ENCODE results near the gene NPW.
"Not testable (repeated sequence)": the region's sequence is repeated elsewhere in the genome, so short reads cannot be mapped to it uniquely, and the experiment has no call there.

The NPW gene

DNA sequence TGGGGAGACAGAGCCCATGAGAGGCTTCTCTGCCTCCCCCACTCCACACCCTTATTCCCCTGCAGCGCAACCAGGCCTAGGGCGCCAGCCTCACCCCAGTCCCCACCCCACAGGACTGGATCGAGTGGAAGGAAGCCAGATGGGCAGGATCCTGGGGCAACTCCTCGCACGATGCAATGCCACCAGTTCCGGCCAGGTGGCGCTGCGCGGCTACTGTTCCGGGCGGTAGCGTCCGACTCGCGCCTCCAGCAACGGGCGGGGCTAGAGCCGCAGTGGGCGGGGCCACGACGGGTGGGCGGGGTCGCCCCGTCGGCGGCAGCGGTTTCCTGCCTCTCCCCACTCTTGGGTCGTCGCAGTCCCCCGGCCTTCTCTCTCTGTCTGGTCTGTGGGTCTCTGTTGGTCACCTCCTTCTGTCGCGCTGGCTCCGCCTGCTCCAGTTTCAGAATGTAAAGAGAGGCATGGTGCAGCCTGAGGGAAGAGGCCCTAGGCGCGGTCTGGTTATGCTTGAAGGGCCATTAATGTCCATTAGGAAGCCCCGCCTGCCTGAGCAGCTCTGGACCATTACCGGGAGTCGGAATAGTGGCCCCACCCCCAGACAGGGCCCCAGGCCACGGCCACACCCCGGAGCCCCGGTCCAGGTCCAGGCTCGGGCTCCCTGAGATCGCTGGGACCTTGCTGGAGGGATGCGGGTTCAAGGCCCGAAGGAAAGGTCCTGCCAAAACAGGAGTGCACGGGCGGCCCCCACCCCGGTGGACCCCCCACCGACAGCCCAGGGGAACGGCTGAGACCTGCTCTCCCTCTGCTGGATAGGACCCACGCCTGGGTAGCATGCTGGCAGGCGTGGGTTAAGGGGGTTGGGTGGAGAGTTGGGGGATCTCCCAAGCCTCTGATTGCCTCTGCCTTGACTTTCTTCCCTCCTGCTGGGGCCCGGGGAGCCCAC lies 3.8 kb downstream of the NPW start:
- peak; percentile 92 for DNase-seq (ENCODE audit: low read depth)

DNA sequence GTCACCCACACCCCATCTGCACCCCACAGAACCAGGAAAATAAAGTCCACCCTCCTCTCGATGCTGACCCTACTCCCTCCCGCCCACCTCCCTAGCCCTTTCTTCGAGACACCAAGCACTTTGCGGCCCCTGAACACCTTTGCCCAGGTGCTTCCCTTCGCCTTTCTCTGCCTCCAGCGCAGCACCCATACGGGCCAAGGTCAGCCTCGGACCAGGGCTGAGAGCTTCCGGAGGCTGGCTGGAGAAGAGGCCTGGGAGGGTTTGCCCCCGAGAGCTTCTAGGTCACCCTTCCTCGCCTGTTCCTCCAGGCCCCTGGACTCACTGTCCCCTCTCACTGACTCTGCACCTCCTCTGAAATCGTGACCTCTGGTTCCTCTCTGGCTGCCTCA lies 4.4 kb downstream of the NPW start:
- DNase-seq (ENCODE audit: low read depth): no peak

DNA sequence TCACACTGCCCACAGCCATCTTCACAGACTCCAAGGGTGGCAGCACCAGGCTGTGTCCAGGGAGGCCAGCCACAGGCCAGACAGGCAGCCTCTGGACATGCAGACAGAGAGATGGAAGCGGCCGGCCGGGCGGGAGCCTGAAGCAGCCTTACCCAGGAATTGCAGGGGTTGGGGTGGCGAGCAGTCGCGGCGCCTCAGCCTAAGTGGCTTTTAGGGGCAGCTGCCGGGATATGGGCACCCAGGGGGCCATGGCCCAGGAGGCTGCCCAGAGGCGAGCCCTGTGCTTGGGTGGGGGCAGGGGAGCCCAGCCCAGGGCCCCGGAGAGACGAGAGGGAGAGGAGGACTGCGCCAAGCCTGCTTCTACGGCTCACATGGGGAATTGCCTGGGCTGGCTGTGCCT lies 5.7 kb downstream of the NPW start:
- DNase-seq (ENCODE audit: low read depth): no peak

DNA sequence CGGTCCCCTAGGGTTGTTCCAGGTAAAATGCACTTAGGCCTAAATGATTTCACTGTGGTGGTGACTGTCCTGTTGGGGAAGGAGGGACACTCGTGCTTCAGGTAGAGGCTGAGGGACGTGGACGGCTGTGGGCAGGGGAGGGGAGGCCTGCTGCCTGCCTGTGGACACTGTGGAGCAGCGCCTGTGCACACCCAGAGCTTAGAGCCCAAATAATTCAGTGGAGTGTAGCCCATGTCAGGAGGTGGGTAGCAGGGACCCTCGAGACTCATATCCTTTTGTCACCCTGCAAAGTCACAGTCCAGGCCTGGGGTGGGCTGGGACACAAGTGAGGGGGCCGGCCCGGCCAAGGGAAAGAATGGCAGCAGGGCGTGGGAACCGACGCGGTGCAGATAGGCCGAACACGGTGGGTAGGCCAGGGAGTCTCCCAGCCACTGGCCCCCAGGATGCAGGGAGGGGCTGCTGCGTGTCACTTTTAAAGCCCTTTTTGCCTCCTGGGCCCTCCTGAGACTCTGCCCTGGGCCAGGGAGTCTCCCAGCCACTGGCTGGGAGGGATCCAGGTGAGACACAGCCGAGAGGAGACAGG lies 6.4 kb downstream of the NPW start:
- no peak for DNase-seq (ENCODE audit: low read depth)

DNA sequence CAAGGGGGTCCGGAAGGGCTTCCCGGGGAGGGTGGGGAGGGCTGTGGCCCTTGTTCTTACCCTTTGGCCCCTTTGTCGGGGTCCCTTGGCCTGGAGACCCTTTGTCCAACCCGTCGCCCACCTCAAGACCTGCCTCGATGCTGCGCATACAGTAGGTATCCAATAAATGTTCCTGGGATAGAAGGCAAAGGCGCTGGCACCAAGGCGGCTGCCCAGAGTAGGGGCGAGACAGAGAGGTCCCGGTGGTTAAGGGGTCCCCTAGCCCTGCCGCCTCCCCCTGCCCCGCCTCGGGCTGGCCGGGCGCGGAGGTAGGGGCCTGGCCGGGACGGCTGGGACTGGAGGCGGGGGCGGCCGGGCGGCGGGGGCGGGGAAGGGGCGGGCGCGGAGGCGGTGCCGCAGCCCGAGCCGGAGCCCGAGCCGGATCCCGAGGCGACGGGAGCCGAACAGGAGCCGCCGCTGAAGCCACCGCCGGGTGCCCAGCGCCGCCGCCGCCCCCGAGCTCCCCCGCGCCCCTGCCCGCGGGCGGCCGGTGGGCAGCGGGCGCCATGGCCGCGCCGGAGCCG lies 7.0 kb downstream of the NPW start, which contains the start of gene NHERF2:
NHERF2 (plus strand) TSS at position 442 of the 563 bp plus-strand sequence; CDS start at position 546, 104 bp downstream.
- DNase-seq (ENCODE audit: low read depth): no peak

DNA sequence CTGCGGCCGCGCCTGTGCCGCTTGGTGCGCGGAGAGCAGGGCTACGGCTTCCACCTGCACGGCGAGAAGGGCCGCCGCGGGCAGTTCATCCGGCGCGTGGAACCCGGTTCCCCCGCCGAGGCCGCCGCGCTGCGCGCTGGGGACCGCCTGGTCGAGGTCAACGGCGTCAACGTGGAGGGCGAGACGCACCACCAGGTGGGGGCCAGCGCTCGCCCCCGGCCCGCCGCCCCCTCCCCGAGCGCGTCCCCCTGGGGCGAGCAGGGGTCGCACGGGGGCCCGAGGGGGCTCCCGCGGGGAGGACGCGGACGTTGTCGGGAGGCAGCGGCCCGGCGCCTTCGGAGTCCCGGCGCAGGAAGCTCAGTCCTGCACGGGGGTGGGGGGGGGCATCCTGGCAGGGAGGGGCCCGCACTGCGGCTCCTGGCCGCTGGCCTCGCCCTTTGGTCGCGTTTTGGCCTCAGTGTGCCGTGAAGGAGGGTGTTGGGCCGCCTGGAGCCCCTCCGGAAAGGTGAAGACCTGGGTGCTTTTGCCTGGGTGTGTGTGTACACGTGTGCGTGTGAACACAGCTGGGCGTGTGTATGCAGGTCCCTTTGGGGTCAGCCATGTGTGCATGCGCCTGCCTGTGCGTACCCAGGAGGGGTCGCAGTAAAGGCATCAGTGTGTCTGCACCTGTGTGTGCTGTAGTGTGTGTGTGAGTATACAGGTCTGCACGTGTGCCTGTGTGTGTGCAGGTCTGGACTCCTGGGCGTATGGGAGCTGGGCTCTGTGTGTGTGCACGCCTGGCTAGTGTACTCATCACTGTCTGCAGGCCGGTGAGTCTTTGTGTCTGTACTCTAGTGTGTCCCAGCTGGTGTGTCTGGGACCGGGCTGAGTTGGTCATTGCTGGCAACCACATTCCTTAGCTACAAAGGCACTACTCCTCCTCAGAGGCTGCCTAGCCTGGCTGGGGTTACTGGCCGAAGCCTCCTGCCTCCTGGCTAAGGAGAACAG lies 7.7 kb downstream of the NPW start:
- no peak for DNase-seq (ENCODE audit: low read depth)

DNA sequence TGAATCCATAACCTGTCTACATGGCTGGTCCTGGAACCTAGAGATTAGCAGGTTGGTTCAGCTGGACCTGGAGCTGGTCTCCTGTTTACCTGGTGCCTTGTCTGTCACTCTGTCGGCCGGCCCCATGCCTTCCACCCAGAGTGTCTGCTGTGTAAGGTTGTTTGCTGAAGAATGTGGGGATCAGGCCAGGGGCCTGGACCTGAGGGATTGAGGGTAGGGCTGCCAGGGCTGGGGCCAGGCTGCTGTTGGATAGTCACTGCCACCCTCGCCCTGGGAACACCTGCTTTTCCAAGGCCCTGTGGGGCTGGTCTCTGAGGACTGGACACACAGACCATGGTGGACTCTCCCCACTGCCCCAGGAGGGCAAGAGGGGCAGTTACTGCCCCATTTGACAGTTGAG lies 8.6 kb downstream of the NPW start:
- no peak for DNase-seq (ENCODE audit: low read depth)

DNA sequence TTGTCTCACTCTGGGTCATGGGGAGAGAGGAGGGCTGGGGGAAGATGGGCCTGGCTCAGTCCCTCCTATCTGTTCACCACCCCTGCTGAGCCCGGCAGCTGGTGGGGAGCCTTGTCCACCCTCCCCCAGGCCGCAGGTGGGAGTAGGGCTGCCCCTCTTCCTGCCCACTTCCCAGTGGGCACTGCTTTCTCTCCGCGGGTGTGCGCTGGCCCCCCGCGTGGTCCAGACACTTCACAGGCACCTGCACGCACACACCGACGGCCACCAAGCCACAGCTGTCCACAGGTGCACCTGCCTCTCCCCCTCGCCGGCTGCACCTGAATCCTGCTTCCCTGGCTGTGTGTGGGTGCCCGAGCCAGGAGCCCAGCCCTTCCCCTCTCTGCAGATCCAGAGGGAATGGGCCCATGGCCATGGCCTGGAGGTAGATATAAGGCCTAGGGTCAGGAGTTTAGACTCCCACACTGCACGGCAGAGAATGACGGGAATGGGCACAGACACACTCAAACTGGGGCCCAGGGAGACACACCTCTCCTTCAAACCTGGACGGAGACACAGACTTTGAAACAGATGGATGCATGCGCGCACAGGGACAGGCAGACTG lies 9.1 kb downstream of the NPW start:
- no peak for DNase-seq (ENCODE audit: low read depth)

DNA sequence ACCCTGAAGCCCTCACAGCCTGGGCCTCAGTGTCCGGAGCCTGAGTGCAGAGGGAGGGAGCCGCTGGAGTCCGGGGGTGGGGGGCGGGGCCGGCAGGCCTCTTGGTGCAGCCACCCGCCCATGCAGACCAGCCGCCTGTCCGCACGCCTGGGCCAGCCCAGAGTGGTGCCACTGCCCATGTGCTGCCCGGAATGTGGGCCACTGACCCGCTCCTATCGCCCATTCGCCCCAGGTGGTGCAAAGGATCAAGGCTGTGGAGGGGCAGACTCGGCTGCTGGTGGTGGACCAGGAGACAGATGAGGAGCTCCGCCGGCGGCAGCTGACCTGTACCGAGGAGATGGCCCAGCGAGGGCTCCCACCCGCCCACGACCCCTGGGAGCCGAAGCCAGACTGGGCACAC lies 9.8 kb downstream of the NPW start:
- DNase-seq (ENCODE audit: low read depth): no peak

DNA sequence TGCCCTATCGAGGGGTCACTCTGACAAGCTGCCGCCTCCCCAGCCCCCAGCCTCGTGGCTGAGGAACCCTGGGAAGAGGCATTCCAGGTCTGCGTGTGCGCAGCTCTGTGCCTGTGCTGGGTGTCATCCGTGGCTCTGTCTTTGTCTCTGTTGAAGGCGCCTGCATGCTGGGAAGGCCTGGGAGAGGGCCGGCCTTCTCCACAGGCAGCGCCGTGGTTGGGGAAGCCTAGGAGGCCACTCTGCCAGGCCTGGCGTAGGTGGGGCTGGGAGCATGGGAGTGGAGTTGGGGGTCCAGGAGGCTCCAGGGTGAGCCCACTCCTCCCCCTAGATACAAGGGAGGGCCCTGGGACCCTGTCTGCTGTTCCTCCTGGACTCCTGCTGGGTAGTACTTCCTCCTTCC lies 10.5 kb downstream of the NPW start:
- DNase-seq (ENCODE audit: low read depth): no peak

DNA sequence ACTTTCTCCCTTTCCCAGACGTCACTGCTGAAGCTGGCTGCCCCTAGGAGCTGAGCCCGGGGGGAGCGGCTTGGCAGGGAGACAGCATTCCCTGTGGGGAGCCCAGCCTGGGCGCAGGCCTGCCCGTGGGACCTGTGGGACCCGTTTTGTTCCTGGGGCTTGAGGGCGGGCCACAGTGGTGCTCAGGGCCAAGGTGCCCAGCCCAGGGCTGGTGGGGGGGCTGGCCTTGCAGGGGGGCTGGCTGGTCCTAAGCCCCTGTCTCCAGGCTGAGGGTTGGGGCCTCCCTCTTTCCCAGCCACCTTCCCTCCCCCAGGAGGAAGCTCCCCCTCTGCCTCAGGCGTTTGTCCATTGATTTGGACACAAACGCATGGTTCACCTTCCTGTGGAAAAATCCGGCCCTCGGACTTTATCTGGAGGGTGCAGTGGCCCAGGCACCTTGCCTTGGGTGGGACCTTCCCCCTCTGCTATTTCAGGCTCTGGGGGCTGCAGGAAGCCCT lies 11.5 kb downstream of the NPW start:
- DNase-seq (ENCODE audit: low read depth): no peak

DNA sequence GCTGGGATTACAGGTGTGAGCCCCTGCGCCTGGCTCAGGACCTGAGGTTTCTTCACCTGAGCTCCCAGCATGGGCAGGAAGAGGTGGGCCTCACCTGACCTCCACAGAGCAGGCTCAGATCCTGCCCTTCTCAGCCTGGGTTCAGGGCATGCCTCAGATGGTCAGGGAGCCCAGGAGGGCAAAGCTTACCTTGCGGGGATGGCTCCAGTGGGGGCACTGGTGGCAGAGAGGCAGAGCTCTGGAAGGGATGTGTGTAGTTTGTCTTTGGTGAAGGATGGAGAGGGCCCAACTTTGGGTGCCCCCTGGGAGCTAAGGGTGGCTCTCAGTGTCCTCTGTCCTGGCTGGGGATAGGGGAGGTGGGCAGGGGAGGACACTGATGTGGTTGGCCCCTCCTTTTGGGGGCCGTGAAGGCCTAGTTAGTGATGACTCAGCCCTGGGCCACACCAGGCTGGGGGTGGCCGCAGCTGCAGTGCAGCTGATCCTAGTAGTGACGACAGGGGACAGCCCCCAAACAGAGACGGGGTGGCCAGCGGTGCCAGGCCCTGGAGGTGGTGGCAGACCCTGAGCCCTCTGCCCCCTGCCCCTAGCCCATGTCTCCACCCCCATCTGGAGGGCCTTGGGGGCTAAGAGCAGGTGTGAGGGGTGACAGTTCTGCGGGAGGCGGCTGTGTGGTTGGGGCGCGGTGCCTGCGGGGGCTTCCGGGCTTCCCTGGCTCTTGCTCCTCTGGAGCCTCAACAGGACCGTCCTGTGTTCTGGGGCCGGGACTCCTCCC lies 12.9 kb downstream of the NPW start:
- DNase-seq (ENCODE audit: low read depth): no peak

DNA sequence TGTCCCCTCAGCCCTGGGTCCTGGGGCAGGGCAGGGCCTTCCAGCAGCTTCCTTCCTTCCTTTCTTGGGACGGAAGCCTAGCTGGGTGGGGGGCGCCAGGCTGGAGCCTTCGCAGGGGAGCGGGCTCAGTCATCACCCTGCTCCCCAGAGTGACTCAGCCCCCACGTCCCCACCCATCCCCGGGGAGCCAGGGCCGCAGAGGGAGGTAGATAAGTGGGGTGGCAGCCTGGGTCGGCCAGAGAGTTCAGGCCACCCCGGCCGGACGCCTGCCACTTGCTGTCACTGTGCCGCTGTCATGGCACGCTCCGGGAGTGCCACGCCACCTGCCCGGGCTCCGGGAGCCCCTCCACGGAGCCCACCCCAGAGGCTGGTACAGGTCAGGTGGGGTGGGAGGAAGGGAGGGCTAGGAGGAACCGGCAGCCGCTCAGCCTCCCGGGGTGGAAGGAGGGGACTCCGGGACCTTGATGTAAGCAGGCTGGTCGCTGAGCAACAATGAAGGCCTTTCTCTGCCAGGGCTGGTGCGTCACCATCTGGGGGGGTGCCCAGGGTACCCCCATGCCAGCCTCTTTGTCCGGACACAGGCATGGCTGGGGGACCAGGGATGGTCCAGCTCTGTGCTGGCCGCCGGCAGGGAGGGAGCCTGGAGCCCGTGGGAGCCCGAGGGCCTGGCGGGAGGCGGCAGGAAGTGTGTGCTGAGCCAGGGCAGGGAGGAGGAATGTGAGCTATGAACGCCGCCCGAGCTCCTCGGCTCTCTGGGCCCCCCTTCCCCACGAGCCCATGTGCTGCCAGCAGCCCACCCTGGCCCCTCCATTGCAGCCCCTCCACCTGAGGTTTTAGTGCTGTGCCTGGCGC lies 13.7 kb downstream of the NPW start:
- DNase-seq (ENCODE audit: low read depth): no peak

DNA sequence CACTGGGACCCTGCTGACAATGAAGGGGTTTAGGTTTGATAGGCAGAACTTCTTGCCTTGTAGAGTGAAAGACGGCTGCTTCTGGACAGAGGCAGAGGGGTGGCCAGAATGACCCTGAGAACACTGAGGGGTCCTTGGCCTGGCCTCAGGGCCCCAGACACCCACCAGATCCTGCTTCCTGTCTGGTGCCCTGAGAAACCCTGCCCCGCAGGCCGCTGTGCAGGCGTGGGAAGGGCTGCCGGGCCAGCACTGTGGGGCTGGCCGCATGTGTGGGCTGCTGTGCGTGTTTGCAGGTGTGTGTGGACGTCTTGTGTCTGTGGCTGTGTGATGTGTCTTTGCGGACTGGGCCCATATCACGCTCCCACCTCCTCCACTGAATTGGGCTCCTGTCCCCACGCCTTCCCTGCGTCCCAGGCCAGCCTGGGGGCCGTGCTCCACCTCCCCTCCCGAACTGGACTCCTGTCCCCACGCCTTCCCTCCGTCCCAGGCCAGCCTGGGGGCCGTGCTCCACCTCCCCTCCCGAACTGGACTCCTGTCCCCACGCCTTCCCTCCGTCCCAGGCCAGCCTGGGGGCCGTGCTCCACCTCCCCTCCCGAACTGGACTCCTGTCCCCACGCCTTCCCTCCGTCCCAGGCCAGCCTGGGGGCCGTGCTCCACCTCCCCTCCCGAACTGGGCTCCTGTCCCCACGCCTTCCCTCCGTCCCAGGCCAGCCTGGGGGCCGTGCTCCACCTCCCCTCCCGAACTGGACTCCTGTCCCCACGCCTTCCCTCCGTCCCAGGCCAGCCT lies 14.5 kb downstream of the NPW start:
- not testable (repeated sequence) for DNase-seq (ENCODE audit: low read depth)

DNA sequence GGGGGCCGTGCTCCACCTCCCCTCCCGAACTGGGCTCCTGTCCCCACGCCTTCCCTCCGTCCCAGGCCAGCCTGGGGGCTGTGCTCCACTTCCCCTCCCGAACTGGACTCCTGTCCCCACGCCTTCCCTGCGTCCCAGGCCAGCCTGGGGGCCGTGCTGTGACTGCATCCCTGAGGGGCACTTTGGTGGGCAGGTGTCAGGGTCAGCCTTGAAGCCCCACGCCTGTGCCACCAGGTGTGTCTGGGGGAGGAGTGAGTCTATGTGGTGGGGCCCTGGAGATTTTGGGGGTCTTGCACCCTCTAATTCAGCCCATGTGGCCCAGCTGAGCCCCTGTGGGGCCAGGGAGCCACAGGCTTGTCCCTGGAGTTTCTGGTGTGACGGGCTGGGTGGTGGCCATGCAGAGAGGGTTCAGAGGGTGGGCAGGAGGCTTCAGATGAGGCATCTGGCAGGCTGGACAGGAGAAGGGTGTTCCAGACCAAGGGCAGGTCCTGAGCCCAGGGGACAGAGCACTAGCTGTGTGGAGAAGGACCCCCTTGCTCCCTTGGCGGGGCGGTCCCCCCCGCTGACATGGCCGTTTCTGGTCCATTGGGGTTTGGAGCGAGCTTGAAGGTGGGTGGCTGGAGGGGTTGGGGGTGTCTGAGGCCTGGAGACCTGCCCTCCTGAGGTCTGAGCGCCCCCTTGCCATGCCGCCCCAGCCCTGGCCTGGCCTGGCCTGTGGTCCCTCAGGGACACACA lies 15.3 kb downstream of the NPW start:
- no peak for DNase-seq (ENCODE audit: low read depth)

DNA sequence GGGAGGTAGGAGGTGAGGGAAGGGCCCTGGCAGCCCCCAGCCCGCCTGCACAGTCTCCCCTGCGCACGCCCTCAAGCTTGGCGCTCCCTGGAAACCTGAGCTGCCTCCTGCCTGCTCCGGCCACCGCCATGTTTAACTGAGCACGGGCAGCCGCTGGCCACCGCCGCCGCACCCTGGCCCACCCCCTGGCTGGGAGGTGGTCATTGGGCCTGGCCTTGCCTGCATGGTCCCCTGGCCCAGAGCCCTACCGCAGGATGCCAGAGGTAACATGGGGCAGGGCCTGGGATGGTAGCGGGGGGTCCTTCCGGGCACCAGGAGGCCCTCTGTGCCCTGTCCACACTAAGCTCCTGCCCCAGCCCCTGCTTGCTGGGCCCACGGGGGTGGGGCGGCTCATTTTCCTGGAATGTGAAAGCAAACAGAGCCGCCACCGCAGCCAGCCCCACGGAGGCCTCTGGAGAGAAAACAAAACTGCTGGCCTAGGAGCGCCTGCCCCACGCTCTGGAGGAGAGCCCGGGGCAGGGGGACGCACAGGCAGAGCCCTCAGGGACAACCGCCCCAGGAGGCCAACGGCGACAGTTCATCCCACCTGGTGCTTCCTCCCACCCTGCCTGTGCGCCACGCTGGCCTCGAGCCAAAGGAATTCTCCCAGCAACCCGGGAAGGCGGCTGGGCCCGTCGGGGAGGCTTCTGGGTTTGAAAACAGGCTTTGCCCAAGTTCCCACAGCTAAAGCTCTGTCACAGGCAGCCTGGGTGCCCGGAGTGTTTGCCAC lies 16.0 kb downstream of the NPW start:
- DNase-seq (ENCODE audit: low read depth): no peak

DNA sequence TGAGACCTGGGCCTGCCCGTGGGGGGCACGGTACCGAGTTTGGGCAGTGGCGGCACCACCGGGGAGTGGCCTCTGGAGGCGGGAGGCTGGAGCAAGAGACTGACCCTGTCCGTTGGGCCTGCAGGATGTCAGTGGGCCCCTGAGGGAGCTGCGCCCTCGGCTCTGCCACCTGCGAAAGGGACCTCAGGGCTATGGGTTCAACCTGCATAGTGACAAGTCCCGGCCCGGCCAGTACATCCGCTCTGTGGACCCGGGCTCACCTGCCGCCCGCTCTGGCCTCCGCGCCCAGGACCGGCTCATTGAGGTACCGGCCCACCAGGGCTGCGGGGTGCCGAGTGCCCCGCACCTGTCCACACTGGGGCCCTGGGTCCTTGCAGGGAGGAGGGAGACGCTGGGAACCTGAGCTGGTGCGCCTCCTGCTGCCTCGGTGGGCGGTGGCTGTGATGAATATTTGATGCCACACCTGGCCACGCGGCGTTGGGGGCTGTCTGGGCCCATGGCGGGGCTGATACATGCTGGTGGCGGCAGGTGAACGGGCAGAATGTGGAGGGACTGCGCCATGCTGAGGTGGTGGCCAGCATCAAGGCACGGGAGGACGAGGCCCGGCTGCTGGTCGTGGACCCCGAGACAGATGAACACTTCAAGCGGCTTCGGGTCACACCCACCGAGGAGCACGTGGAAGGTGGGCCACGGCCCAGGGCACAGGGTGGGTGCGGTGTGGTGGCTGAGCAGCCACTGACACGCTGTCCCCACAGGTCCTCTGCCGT lies 16.8 kb downstream of the NPW start:
- DNase-seq (ENCODE audit: low read depth): no peak

All from stimulated activated CD8-positive, alpha-beta memory T cell treated with anti-CD3 and anti-CD28 coated beads, Interleukin-15, amount 100 ng/mL, for 1 hour (primary cell).